Eye (tissue), 1 donor: ENCODE results near the gene CAMKMT.
"Not testable (repeated sequence)": the region's sequence is repeated elsewhere in the genome, so short reads cannot be mapped to it uniquely, and the experiment has no call there.

Source experiments
- DNase-seq: peaks from one replicate; pipeline ENCODE4 v3.0.0-alpha.2; 2015

Gene CAMKMT

DNA sequence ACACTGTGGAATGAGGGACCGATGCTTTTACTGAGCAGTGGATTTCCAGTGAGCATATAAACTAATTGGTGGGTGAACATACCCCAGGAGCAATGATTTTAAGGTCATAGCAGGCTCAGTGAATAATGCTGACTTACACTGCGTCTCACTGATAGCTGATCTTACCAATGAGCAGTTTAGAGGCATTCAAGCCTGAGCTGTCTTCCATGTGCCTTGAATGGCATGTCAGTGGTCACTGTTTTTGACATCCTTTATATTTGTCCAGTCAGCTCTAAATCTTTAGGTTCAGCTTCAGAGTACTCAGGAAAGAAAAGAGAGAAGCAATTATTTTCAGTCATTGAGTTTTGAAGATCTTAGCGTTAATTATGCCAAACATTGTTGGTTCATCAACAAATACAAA lies 88.3 kb downstream of the CAMKMT start:
- DNase-seq = peak; percentile 95

DNA sequence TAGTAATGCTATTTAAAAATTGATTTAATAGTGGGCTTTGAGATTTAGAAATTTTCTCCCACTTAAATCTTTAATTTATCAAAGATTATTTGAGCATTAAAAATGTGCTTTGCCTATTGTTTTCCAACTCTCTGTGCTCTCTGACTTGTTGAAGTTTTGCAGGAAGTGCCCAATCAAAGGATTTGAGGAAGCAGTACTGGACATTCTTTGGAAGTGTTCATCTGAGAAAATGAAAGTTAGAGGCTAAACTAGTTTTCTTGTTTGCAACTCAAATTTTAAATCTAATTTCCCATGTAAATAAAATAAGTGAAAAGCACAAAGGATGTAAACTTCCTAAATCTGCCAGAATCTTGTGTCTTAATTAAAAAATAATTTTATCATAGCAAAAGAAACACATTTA lies 89.1 kb downstream of the CAMKMT start:
- peak; percentile 20 for DNase-seq

DNA sequence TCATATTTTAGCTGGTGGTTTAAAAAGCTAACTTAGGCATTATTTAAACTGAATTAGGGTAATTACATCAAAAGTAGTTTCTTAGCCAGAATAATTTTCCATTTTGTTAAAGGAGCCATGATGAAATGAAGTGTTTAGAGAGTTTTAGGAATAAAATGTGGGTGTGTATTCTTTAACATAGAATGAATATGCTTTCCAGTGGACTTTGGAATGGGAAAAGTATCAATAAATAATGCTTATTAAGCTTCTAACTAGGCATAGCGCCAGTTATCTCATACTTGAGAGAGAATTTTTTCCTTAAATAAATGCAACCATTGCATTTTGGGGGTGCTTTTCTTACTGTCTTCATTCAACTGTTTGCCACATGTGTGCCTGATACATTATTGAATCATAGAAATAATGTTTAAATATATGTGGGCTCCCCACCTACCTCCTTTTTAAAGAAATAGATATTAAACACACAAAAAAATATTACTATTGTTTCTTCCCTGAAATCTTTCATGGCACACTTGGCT lies 90.4 kb downstream of the CAMKMT start:
- DNase-seq = no peak

DNA sequence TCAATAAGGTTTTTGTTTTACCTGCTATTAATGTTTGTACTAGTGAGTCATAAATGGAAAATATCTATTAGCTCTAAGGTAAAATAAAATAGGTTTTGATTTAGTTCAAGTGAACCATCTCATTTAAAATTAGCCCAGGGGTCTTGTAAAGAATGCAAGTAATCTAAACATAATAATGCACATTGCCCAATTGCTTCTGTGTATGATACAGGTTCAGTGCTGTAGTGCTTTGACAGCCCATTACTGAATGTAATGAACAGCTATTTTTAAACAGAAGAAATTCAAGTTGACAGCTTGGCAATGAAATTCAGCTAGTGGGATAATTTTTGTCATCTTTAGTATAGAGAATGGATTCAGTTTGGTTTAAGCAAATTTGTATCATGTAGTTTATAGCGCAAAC lies 91.5 kb downstream of the CAMKMT start:
- DNase-seq = peak; percentile 76

DNA sequence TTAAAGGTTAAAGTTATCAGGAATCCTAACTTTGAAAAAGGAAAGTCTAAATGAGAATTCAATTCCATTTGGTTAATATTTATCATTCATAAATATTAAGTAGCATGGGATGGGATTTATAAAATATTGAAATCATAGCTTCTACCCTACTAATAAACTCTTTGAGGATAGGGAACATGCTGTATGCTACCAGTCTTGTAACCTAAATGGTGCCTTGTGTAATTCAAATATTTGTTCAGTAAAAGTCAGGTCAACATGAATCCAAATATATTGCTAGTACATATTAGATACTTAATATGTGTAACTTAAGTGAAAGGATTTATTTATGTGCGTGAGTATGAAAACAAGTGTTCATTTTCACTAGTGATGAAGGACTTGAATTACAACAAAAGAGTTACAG lies 94.1 kb downstream of the CAMKMT start:
- no peak for DNase-seq

DNA sequence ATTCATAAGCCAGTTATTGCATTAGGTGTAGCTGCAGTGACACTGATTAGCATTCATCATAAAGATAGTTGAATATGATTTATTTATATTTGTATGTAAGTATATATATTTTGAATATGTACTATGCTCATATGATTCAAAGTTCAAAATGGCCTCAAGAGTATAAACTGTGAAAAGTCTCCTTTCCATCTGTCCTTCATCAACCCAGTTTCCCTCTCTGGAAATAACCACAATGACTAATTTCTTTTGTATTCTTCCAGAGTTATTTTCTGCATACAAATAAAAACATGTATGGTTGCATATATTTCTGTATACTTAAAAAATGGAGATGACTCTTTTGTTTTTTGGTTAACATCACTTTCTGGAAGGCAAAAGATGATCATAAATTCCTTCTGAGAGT lies 95.2 kb downstream of the CAMKMT start:
- DNase-seq = no peak

DNA sequence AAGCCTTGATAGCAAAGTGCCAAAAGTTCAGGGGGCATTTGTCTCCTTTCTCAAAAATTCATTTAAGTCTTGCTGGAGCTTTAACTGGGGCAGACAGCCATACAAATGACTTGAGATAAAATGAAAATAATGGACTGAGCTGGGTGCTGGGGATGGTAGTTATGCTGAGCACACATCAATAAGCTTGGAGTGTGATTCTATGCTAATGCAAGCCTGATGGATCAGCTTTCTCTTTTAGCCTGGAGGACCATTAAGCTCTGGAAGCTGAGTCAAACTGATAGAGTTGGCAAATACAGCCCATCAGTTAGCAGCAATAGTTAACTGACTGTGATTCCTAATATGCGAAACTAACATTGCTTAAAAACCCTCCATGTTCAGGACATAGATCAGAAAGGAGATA lies 98.0 kb downstream of the CAMKMT start:
- peak; percentile 23 for DNase-seq

DNA sequence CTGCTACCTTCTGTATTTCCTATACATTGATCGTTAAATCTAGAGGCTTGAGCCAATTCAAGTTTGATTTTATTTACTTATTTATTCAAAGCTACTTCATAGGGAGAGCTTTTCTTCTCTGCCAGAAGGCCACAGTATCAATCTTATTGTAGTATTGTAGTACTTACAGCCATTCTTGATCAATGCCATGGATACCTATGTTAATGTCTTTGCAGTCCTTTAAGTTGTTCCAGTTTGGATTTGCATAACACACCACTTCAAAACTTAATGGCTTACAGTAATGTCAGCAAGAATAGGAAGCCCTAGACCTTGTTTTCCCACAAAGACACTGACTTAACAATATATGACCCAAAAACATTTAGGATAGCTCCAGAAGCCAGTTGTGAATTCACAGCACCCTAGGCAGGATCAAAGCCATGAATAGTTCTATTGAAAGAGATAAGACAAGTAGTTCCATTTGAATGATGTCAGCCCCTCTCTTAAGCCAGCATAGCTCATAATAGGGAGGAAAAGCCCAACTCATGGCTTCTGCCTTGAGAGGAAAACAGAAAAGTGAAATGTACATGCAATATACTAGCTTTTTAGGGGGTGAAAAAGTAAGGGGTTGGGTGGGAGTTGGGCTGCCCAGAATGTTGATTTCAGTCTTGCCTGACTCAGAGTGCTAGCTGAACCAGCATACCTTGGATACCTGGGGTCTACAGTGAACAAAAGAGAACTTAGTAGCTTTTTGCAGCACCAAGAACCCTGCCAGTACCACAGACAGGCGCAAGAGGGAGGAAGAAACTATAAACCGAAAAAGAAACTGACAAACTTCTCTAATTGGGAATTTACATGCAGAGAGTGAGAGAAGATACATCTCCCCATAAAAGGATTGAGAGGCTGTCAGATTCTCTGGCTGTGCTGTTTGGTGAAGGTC lies 101.4 kb downstream of the CAMKMT start:
- DNase-seq = no peak

DNA sequence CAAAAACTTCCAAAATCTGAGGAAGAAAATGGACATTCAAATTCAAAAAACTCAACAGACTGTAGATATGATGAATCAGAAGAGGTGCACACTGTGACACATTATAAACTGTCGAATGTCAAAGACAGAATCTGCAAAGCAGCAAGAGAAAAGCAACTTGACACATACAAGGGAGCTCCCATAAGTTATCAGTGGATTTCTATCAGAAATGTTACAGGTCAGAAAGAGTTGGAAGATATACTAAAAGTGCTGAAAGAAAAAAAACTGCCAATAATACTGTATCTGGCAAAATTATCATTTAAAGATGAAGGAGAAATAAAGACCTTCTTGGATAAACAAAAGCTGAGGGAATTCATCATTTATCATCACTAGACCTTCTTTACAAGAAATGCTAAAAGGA lies 102.7 kb downstream of the CAMKMT start:
- no peak for DNase-seq

DNA sequence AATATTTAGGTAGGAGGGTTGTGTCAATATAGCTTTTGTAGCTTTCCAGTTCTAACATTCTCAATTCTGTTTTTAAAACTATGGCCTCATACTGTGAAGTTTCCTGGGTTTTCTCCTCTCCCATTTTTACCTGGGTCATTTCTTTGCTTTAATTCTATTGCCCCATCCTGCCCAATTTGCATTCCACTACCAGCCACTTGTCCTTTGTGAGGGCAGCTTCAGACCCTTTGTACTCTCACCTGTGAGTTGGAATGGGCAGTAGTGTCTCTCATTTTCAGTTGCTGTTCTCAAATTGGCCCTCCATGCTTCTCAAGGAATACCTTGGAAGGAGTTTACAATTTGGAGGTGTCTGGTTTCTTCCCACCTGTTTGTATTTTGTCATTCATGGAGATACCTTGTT lies 108.4 kb downstream of the CAMKMT start:
- DNase-seq = no peak

DNA sequence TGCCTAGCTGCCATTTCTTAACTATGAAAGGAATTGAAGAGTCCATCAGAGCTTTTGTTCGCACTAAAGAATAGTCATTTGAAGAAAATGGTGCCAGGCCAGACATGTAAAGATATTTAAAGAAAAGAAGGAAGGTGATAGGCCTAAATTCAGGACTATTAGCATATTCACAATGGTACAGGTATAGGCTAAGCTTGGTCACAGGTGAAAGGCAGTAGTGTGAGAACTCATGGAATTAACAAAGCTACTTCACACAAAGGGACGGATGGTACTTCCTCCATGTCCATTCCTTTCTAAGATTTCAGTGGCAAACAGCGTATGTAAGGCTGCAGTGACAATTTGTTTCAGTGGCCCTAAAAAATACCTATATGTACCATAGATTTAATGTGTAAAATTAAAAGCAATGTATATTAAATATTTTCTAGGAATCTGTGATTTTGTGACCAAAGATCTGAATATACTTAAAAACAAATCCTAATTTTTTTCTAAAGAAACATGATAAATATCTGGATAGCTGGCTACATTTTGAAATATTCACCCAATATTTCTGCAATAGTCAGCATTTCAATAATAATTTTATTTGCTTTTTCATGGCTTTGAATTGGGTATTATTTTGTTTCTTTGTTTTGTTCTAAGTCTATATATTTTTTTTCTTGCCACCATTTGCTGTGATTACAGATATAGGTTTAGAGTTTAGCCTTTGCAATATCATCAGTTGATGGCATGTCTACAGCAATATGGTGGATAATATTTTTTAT lies 116.1 kb downstream of the CAMKMT start:
- no peak for DNase-seq

DNA sequence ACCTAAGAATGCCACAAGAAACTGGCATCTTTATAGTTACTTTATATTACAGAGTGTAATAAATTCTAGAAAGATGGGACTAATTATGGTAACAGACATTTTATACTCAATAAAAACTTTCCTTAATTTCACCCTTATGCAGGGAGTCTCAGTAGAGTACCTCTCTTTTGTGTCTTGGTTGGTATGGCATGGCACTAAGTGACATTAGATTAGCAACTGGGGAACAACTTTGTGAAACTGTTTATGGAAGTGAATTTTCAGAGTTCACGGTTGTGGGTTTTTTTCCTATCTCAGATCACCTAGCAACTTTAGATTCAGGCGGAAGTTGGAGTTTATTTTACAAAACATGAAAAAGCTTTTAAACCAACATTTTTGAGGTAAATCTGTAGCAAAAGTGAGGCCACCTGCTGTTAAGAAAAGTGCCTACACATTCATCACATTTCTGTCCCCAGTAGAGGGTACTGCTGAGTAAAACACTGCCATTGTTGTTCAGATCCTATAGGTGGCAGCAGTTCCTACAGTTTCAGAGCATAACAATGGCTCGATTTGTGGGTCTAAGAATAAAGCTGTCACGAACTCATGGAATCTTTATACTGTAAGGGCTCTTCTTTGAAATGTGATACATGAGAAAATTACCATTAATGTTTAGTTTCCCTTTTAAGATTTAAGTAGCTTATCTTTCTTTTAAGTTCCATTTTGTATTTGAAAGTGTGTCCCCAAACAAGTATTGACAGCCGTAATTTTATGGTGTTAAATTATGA lies 117.6 kb downstream of the CAMKMT start:
- DNase-seq = peak; percentile 94

DNA sequence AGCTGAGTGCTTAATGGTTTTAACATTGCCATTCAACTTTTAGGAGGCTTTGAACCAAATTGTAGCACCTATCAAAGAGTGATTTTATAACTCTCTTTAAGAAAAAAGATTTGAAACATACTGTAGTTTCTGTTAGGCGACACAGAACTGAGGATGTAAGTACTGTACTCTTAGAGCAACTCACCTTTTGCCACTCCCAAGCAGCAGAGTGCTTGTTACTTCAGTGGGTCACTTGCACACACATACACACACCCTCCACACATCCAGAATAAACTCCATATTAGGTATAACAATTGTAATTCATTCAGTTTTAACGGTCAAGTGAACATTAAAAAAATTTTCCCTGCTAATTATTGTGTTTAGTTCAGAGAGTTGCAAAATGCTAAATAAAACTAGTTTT lies 118.3 kb downstream of the CAMKMT start:
- peak; percentile 37 for DNase-seq

DNA sequence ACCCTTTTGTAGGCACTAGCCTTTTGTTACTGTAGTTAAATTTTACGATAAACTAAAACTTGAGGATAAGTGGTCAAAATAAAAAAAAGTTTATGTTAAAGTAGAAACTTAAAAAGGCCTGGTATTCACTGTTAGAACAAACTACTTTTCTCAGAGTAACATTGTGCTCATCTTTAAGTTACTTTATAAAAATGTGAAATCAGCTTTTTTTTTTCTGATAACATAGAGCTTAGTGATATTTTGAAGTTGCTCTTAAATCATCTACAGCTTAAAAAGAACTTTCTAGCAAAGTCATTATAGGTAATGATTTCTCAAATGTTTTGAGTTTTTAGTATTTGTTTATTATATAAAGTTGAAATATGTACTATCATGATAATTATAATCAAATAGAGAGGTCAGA lies 125.3 kb downstream of the CAMKMT start:
- no peak for DNase-seq

DNA sequence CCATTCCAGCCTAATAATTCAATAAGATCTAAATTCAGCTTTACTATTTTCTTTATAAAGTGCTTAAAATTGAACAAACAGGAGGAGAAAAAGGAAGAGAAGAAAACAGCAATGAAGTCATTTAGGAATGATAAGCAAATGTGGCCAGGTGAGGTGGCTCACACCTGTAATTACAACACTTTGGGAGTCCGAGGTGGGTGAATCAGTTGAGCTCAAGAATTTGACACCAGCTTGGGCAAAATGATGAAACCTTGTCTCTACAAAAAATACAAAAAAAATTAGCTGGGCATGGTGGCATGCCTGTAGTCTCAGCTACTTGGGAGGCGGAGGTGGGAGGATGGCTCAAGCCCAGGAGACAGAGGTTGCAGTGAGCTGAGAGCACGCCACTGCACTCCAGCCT lies 129.0 kb downstream of the CAMKMT start:
- DNase-seq = no peak

DNA sequence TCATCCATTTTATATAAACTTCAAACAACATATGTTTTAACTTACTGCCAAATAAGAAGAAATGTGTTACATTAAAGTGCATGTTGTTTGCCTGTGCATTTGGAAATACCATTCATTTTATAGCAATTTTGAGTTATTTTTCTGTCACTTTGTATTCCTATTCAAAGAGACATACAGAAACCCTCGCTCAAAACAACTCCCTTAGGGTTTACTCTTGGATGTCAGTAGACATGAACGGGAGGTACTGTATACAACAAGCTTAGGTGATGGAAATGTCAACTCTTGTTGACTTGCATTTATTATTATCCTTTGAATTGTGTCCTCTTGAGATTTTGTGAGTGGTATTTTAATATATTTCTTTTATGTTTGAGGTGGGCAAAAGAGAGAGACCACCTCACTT lies 132.3 kb downstream of the CAMKMT start:
- DNase-seq = no peak

DNA sequence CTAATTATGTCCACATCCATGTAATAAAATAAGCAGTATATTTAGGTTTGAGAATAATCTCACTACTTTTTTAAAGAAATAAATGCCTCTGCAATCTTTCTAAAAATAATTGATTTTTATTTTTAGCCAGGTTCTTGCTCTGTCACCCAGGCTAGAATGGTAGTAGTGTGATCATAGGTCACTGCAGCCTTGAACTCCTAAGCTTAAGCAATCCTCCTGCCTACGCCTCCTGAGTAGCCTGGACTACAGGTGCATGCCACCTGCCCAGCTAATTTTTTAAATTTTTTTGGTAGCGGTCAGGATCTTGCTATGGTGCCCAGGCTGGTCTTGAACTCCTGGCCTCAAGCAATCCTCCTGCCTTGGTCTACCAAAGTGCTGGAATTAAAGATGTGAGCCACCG lies 133.3 kb downstream of the CAMKMT start:
- no peak for DNase-seq

DNA sequence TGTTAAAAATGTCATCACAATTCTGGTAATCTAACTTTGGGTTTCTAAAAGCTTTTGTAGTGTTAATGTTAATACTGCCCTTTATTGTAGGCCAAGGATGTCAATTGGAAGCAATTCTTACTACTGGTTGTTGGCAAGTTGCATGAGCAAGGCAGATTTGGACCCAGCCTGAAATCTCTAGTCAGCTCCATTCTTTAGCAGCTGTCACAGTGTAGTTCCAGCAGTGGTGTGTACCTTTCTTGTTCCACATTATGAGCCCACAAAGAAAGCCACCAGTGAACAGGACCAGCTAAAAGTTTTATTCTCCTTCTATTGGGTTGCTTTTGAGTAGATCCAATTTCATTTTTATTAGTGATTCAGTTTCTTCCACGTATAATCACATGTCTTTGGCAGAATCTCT lies 133.8 kb downstream of the CAMKMT start:
- no peak for DNase-seq

DNA sequence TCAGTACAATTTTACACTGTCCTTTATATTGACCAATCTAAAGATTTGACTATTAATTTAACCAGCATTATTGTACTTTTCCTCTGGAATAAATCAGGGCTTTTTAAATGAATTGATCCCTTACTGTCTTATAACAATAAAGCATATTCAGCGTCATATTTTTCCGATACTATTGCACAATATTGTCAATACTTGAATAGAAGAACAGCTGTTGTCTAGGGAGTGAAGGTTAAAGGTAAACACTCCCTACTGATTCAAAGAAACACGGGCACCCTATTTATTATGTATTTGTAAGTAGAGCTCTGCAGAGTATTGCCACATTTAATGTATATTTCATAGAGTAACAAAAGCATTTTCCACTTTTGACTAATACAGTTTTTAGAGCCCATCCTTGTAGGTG lies 134.4 kb downstream of the CAMKMT start:
- DNase-seq = no peak

DNA sequence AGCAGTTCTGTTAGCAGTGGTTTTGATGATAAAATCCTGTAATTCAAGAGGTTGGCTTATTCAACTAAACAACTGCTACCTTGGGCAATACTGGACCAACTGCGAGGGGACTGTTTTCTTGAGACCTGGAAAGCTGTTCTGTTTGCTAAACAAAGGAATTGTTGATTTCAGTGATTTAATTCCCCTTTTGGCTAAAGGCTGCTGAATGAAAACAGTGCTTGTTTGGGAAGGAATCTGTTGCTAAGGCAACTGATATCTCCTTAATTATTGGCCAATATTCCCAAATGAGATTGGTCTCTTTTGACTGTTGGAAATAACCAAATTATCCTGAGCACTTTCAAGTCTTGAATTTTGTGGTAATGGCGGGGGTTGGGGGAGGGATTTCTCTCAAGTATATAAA lies 136.8 kb downstream of the CAMKMT start:
- no peak for DNase-seq

DNA sequence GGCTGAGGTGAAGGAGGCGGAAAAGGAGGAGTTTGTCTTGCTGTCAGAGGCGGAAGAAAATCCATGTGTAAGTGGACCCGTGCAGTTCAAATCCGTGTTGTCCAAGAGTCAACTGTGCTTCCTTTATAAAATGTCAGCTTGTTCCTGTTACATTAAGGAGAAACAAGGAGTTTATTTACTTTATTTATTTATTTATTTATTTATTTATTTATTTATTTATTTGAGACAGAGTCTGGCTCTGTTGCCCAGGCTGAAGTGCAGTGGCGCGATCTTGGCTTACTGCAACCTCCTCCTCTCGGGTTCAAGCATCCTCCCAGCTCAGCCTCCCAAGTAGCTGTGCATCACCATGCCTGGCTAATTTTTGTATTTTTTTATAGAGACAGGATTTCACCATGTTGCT lies 143.9 kb downstream of the CAMKMT start:
- not testable (repeated sequence) for DNase-seq

DNA sequence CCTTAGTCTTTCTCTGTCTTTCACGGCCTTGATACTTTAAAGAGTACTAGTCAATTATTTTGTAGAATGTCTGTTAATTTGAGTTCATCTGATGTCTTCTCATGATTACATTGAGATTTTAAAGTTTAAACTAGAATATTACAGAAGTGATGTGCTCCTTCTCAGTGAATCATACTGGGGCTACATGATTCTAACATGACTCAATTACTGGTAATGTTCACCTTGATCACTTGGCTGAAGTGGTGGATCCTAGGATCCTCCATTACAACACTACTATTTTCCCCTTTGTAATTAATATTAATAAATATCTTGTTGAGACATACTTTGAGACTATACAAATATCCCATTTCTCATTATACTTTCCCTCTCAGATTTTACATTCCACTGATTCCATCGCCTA lies 148.5 kb downstream of the CAMKMT start:
- no peak for DNase-seq

DNA sequence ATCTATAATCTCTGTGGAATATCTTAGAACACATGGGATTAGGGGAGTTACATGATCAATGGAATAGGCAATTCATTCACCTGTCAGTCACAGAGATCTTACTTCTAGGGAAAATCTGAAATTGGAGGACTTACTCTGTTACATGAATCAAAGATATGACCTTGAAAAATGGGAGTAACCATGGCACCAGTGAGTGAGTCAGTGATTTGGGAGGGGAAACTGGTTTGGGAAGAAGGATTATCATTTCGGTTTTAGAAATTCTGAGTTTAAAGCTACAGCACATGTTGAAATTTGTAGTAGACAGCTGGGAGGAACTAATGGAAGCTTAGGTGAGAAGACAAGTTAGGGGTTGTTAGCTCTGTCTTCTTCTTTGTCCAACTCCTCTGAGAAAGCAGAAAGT lies 153.7 kb downstream of the CAMKMT start:
- no peak for DNase-seq
